Measurements from ENCODE around the gene ENGASE.

ENGASE gene, protein sequence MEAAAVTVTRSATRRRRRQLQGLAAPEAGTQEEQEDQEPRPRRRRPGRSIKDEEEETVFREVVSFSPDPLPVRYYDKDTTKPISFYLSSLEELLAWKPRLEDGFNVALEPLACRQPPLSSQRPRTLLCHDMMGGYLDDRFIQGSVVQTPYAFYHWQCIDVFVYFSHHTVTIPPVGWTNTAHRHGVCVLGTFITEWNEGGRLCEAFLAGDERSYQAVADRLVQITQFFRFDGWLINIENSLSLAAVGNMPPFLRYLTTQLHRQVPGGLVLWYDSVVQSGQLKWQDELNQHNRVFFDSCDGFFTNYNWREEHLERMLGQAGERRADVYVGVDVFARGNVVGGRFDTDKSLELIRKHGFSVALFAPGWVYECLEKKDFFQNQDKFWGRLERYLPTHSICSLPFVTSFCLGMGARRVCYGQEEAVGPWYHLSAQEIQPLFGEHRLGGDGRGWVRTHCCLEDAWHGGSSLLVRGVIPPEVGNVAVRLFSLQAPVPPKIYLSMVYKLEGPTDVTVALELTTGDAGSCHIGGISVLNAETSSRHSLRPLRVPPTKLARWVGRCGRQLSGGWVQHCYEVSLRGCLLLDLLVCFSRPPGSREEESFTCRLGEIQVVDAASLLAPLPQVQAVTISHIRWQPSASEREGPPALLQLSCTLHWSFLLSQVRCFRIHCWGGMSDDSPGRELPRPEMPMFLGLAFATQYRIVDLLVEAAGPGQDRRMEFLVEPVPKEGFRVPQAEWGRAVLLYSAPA

DNA sequence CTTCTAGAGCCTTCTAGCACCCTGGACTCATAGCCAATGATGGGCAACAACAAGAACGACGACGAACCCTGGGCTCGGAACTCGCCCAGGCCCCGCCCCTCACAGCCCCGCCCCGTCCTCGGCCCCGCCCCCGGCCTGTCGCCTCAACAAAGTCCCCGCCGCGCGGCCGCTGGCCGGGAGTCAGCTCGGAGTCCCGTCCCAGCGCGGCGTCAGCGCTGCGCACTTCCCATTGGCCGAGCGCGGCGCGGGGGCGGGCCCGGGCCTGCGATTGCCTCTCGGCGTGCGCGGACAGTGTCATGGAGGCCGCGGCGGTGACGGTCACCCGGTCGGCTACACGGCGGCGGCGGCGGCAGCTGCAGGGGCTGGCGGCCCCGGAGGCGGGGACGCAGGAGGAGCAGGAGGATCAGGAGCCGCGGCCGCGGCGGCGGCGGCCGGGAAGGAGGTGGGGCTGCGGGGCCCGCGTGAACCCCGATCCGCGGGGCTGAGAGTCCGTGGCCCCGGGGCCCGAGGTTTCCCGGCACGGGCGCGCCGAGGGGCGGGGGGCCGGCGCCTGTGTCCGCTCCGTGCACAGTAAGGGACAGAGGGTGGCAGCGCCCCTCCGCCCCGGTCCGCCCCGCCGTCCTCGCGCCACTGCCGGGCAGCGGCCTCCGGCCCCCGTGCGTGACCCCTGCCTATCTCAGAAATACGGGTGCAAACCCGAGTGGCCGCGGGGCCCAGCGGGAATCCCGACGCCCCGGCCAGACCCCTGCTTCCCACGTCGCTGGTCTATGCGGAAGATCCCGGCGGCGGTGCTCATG is at the start of gene ENGASE:
ENGASE (plus strand) TSS at position 176 of the 797 bp plus-strand sequence; CDS start at position 297, 121 bp downstream.
- TF ChIP-seq, protein P1, sequence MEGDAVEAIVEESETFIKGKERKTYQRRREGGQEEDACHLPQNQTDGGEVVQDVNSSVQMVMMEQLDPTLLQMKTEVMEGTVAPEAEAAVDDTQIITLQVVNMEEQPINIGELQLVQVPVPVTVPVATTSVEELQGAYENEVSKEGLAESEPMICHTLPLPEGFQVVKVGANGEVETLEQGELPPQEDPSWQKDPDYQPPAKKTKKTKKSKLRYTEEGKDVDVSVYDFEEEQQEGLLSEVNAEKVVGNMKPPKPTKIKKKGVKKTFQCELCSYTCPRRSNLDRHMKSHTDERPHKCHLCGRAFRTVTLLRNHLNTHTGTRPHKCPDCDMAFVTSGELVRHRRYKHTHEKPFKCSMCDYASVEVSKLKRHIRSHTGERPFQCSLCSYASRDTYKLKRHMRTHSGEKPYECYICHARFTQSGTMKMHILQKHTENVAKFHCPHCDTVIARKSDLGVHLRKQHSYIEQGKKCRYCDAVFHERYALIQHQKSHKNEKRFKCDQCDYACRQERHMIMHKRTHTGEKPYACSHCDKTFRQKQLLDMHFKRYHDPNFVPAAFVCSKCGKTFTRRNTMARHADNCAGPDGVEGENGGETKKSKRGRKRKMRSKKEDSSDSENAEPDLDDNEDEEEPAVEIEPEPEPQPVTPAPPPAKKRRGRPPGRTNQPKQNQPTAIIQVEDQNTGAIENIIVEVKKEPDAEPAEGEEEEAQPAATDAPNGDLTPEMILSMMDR (IDR thresholded peaks at IDR 0.05; ENCODE audit: borderline replicate concordance, control extremely low read depth, extremely low read depth, insufficient read depth, missing control alignments): no peak
- in situ Hi-C loops (cut with MboI; ENCODE audit: low sequenced_read_pairs, unreplicated experiment): no loop called here
- DNase-seq (ENCODE audit: low spot score): peak; percentile 99

DNA sequence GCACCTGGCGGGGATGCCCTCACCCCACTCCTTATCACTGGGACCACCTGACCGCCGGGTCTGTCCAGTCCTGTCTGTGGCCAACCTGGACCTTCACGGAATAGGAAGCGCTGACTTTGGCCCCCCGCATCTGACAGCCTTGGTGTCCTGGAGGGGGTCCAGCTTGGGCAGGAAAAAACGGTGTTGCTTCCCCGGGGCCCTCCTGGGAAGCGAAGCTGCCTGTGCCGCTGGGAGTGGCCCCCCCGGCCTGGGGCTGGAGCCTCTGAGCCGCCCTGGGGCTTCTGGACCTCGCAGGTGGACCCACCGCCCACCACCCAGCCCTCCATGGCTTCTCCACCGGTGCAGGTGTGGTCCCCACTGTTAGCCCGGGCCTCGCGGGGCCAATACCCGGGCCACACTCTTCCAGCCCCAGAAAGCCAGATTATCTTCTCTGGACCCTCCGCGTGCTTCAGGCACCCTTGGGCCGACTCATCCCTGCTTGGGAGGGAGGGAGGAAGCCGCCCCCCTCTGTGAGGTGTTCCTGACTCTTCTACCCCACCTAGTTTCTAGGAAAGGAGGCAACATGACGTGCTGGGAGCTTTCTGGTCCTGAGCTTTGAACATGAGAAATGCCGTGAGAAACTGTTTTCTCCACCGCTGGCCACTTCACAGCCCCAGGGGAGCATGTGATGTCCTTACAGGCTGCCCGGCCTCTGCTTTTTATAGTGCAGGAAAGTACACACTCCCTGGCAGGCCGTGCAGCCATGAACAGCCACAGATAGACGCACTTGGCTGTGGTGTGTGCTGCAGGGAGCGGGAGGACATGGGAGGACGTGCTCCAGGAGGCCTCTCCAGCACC is 49.5 kb upstream of the ENGASE start:
- DNase-seq (ENCODE audit: low spot score): no peak
- in situ Hi-C loops (cut with MboI; ENCODE audit: low sequenced_read_pairs, unreplicated experiment): no loop called here
- TF ChIP-seq, protein P1 (IDR thresholded peaks at IDR 0.05; ENCODE audit: borderline replicate concordance, control extremely low read depth, extremely low read depth, insufficient read depth, missing control alignments): no peak

DNA sequence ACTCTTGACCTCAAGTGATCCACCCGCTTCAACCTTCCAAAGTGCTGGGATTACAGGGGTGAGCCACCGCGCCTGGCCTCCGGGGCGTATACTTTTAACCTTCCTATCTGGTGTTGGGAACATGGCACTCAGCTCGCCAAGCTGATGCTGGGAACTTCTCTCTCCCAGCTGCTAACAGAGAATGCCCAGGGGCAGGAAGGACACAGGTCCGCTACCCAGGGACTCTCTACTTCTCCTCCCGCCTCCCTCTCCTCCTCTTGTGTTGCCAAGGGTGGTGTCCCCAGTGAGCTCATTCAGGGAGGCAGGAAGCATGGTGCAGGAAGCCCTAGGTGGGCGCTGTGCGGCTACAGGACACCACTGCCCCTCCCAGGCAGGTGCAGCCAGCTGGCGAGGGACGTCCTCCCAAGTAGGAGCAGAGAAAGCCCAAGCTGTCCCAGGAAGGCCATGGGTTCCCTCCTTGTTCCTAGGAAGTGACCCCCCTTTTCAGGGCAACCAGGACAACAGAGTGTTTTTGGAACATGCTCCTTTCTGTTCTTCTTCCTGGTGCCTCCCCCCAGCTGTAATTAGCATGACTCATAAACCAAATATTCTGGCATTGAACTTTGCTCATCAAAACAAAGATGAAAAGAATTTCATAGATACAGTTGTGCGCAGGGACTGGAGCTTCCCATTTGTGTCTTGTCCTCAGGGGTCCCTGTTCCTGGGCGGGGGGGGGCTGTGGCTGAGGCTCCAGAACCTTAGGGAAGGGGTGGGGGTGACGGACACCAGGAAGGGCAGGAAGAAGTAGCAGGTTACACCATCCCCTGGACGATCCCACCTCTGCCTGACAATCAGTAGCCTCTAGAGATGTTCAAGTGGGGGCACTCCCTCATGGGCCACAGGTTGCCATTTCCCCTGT is 48.0 kb upstream of the ENGASE start:
- no peak for DNase-seq (ENCODE audit: low spot score)
- TF ChIP-seq, protein P1 (IDR thresholded peaks at IDR 0.05; ENCODE audit: borderline replicate concordance, control extremely low read depth, extremely low read depth, insufficient read depth, missing control alignments): no peak
- in situ Hi-C loops (cut with MboI; ENCODE audit: low sequenced_read_pairs, unreplicated experiment): no loop called here

DNA sequence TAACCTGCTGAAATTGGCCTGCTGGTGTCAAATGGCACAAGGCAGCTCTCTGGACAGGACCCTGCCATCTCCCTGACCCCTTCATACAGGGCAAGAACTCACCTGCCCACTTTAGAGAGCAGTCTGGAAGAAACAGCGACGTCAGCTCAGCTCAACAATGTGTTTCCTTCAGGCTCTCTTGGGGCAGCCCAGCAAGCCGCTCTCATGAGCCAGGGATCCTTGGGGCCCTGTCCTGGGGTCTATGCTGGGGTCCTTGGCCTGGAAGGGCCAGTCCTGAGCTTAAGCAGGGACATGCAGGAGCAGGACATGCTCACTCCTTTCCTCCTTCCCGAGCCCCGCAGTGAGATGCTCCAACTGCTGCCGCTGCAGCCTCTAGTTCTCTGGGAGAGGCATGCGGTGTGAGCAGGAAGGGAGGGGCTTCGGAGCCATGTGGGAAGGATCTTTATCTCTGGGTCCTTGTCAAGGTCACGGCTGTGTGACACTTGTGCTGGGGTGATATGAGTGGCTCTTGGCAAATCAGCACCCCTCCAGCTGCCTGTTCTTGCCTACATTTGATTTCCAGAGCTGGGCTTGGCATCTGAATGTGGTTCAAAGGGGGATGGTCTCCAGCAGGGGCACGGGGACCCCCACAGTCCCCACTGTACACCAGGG is 47.2 kb upstream of the ENGASE start:
- in situ Hi-C loops (cut with MboI; ENCODE audit: low sequenced_read_pairs, unreplicated experiment): no loop called here
- TF ChIP-seq, protein P1 (IDR thresholded peaks at IDR 0.05; ENCODE audit: borderline replicate concordance, control extremely low read depth, extremely low read depth, insufficient read depth, missing control alignments): no peak
- no peak for DNase-seq (ENCODE audit: low spot score)

DNA sequence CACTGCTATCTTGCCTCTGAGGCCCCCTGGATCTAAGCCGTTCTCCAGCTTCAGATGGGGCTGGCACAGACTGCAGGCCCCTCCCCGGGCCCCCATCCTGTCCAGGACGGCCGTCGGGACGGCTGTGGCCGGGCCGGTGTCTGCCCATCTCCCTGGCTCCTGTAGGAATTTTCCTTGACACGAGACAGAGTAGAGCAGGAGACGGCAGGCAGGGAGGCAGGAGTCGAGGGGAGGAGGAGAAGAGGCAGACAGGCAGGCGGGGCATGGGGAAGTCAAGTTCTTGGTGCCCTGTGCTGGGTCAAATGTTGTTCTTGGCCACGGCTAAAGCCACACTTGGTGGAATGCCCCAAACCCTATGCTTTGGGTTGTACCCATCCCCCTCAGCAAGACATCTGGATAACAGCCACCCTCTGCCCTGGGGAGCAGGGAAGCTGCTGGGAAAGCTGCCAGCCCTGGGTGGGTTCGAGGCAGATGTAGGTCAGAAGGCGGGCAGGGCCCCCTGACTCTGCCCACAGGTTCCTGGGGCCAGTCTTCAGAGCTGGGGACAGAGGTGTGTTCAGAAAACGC is 46.6 kb upstream of the ENGASE start:
- TF ChIP-seq, protein P1 (IDR thresholded peaks at IDR 0.05; ENCODE audit: borderline replicate concordance, control extremely low read depth, extremely low read depth, insufficient read depth, missing control alignments): no peak
- in situ Hi-C loops (cut with MboI; ENCODE audit: low sequenced_read_pairs, unreplicated experiment): no loop called here
- DNase-seq (ENCODE audit: low spot score): no peak

Data from GM13976 (cell line).